Subcutaneous adipose tissue (tissue), 4 donors: ENCODE measurements around the gene ADAM12. TPM values are rescaled to one million over a fixed set of nuclear protein-coding genes. Genes with fewer than 3 reads are reported as not detected.

Experiments used
- small RNA-seq: library from RNA; depleted of rRNA; stranded (forward); fragments of <200 nt; gene quantifications from one replicate; pipeline ENCODE3, GENCODE V24; 2016
- total RNA-seq, 4 donors: library from RNA; depleted of rRNA; stranded (reverse); fragments of >200 nt; gene quantifications; one replicate each; pipeline ENCODE4 v1.1.0, GENCODE V29; 2016
- TF ChIP-seq, protein P1 (sequence below): fragments of 450-650 bp; IDR thresholded peaks from one replicate; pipeline ENCODE4 v1.5.1; 2016; ENCODE audit warnings: low read depth, mild to moderate bottlenecking, control low read depth, antibody characterized with exemption, moderate library complexity

Gene ADAM12
- total RNA-seq, 4 donors from 2014 or later: 11.5 to 20.4 (median 14.5) TPM

DNA sequence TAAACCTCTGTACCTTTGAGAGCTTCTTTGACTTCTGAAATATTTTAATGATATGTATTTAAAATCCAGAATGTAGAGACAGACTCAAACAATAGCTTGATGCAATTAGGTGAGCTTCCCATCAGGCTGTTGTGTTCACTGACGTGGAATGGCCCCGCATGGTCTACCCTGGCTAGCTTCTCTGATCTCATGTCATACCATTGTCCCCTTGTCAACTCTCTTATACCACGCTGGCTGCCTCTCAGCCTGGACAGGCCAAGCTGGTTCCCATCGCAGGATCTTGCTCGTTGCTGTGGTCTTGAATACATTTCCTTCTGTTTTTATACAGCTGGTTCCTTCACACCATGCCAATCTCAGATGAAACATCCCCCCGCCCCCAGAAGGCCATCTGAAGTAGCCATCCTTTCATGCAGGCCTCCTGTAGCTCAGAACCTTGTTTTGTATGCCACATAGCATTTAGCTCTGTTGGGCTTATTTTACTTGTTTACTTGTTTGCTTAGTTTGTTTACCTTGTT, 407.7 kb downstream of the ADAM12 start:
- TF ChIP-seq, protein P1, sequence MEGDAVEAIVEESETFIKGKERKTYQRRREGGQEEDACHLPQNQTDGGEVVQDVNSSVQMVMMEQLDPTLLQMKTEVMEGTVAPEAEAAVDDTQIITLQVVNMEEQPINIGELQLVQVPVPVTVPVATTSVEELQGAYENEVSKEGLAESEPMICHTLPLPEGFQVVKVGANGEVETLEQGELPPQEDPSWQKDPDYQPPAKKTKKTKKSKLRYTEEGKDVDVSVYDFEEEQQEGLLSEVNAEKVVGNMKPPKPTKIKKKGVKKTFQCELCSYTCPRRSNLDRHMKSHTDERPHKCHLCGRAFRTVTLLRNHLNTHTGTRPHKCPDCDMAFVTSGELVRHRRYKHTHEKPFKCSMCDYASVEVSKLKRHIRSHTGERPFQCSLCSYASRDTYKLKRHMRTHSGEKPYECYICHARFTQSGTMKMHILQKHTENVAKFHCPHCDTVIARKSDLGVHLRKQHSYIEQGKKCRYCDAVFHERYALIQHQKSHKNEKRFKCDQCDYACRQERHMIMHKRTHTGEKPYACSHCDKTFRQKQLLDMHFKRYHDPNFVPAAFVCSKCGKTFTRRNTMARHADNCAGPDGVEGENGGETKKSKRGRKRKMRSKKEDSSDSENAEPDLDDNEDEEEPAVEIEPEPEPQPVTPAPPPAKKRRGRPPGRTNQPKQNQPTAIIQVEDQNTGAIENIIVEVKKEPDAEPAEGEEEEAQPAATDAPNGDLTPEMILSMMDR: no peak

- TF ChIP-seq, protein P1: no peak
Measured at GRCh38 chr10:125979976-125980375, 408.3 kb downstream of the ADAM12 start.

- TF ChIP-seq, protein P1: no peak
Measured at GRCh38 chr10:125976960-125977605, 411.2 kb downstream of the ADAM12 start.

GRCh38 chr10:125967533-125967932, 420.7 kb downstream of the ADAM12 start:
- TF ChIP-seq, protein P1: no peak

- TF ChIP-seq, protein P1: no peak
Measured at GRCh38 chr10:125964558-125964957, 423.7 kb downstream of the ADAM12 start.

Small RNA genes within 50 kb of the gene (small RNA-seq; reads per million reads assigned to genes)
- not detected for gene RNA5SP328
